Progenitor cell of endocrine pancreas (in vitro differentiated cells): Measurements from ENCODE around the gene PRKCE. TPM values are rescaled to one million over a fixed set of nuclear protein-coding genes. Genes with fewer than 3 reads are reported as not detected.

ENCODE experiments used
- DNase-seq: peaks from one replicate; pipeline ENCODE4 v3.0.0; 2021; ENCODE audit warnings: low spot score; ENCODE audit not compliant: unreplicated experiment
- H3K27ac Mint-ChIP-seq: 2 replicates; pipeline ENCODE4 v1.8.0; 2021; ENCODE audit warnings: mild to moderate bottlenecking, moderate library complexity, mixed read lengths
- H3K27me3 Mint-ChIP-seq: 2 replicates; pipeline ENCODE4 v1.8.0; 2021; ENCODE audit warnings: mixed read lengths
- H3K36me3 Mint-ChIP-seq: 2 replicates; pipeline ENCODE4 v1.8.0; 2022; ENCODE audit warnings: mixed read lengths; ENCODE audit not compliant: insufficient read depth
- H3K4me1 Mint-ChIP-seq: 2 replicates; pipeline ENCODE4 v1.8.0; 2021; ENCODE audit warnings: low read depth, mixed read lengths
- H3K4me3 Mint-ChIP-seq: 2 replicates; pipeline ENCODE4 v1.8.0; 2021; ENCODE audit warnings: low read depth, mild to moderate bottlenecking, moderate library complexity, mixed read lengths
- H3K9me3 Mint-ChIP-seq: 2 replicates; pipeline ENCODE4 v1.8.0; 2021; ENCODE audit warnings: low read depth, mixed read lengths
- total RNA-seq: library from RNA; stranded (reverse); gene quantifications from 2 replicates; pipeline ENCODE4 v1.2.1, GENCODE V29; 2021
- TF ChIP-seq, protein P1 (sequence below): fragments of 200-600 bp; sonication (generic); IDR thresholded peaks from one replicate; pipeline ENCODE4 v1.5.0; 2021; ENCODE audit warnings: antibody characterized with exemption, mild to moderate bottlenecking; ENCODE audit not compliant: unreplicated experiment

Gene PRKCE
- total RNA-seq, 1 donor from 2014 or later, result 4.2 TPM

DNA sequence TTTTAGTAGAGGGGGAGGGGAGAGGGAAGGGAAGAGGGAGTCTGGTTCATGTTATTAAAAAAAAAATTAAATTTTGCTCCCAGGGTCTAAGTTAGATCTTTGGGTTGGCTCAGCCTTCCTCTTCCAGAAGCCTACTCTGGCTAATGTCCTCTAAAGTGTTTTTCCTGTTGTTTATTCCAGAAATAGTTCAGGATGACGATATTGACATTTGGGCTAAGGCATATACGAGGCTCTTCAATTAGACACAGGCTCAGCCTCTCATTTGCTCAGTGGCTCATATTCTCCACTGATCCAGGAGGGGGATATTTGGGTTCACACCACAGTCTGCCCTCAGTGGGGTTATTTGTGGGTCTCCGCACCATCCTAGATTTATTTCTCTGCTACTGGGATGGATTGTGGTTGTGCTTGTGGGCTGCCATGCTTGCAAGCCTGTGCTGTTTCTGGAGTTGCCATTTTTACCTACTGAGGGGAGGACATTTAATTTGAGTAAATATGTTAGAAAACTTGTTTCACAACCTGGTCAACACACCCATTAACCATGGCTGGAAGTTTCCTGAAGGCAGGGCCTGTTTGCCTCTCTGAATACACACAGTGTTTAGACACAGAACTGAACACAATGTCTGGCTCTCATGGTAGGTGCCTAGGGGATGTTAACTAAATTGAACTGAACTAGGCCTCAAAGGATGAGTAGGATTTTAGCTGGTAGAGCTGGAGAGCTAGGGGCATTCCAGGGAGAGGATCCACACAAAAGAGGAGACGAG, 388.2 kb downstream of the PRKCE start:
- H3K27ac Mint-ChIP-seq, result no peak overlapping the region
- no peaks in the 10 kb centered on the region for H3K9me3 Mint-ChIP-seq
- TF ChIP-seq, protein P1, sequence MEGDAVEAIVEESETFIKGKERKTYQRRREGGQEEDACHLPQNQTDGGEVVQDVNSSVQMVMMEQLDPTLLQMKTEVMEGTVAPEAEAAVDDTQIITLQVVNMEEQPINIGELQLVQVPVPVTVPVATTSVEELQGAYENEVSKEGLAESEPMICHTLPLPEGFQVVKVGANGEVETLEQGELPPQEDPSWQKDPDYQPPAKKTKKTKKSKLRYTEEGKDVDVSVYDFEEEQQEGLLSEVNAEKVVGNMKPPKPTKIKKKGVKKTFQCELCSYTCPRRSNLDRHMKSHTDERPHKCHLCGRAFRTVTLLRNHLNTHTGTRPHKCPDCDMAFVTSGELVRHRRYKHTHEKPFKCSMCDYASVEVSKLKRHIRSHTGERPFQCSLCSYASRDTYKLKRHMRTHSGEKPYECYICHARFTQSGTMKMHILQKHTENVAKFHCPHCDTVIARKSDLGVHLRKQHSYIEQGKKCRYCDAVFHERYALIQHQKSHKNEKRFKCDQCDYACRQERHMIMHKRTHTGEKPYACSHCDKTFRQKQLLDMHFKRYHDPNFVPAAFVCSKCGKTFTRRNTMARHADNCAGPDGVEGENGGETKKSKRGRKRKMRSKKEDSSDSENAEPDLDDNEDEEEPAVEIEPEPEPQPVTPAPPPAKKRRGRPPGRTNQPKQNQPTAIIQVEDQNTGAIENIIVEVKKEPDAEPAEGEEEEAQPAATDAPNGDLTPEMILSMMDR, result no peak
- H3K4me3 Mint-ChIP-seq, result no peak overlapping the region
- no peaks in the 10 kb centered on the region for H3K36me3 Mint-ChIP-seq
- no peaks in the 10 kb centered on the region for H3K27me3 Mint-ChIP-seq
- H3K4me1 Mint-ChIP-seq, result peaks cover 36% of the 10 kb centered on the region
- DNase-seq, result no peak

DNA sequence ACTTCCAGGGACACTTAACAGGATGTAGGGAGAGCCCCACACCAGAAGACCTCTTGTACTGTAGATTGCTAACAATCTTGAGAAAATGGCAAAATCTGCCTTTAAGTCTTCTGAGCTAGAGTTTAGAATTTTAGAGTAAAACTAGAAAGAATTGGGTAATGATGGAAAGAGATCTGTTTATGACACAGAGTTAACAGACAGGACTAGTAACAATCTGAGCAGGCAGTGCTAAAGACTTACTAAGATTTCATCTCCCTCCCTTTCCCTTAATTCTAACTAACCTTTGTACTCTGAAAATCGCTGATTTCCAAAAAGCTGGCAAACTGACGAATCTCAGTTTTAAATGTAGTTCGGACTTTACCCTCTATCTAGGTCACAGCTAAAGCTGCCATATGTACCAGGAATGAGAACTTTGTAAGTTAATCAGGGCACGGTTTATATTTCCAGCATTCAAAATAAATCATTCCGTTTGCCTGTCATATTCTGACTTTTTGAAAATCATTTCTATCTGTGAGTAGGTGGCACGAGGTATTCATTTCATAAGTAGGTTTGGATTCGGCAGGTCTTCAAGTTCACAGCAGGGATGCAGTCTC, 389.2 kb downstream of the PRKCE start:
- no peaks in the 10 kb centered on the region for H3K9me3 Mint-ChIP-seq
- no peaks in the 10 kb centered on the region for H3K27me3 Mint-ChIP-seq
- no peak for DNase-seq
- no peak overlapping the region for H3K4me3 Mint-ChIP-seq
- H3K27ac Mint-ChIP-seq, result no peak overlapping the region
- no peaks in the 10 kb centered on the region for H3K36me3 Mint-ChIP-seq
- peaks cover 36% of the 10 kb centered on the region for H3K4me1 Mint-ChIP-seq
- TF ChIP-seq, protein P1, result no peak

DNA sequence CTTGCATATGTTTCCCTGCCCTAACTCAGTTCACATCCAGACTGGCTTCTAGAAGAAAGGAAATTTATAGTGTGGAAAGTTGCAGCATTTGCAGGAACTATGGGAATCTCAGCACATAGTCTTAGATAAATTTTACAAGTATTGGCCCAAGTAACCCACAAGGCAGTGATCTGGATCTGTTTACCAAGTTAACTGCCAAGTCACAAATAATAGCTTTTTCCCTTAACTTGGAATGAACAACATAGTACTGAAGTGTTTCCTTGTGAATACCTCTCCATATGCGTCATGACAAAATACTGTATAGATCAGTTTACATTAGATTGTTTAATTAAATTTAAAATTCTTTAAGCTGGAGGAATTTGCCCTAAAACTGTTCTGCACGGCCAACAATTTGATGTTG, 390.0 kb downstream of the PRKCE start:
- peaks cover 36% of the 10 kb centered on the region for H3K4me1 Mint-ChIP-seq
- DNase-seq, result no peak
- H3K36me3 Mint-ChIP-seq, result no peaks in the 10 kb centered on the region
- no peak overlapping the region for H3K4me3 Mint-ChIP-seq
- TF ChIP-seq, protein P1, result no peak
- no peaks in the 10 kb centered on the region for H3K27me3 Mint-ChIP-seq
- H3K27ac Mint-ChIP-seq, result no peak overlapping the region
- no peaks in the 10 kb centered on the region for H3K9me3 Mint-ChIP-seq

DNA sequence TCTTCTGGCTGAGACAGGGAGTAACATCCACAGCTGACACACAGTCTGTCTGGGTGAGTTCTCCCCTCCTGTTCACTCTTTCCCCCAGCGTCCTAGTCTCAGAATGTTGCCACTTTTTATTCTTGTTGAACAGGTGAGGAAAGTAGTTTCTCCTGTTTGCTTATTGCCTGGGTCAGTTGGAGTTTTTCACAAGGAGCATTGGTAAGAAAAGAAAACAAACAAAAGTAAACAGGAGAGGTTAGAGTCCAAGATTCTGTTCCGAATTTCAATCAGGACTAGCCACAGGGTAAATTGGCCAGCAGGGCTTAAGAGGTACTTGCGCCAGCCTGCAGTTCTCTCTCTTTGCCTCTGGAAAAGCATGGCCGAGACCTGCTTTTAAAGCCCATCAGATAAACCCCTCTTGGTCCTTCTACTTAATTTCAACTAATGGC, 390.7 kb downstream of the PRKCE start:
- Mint-ChIP-seq H3K27me3 (no peaks in the 10 kb centered on the region), H3K4me1 (peaks cover 36% of the 10 kb centered on the region), H3K9me3 (no peaks in the 10 kb centered on the region), H3K27ac (peak overlapping the region; percentile 68), H3K36me3 (no peaks in the 10 kb centered on the region), H3K4me3 (no peak overlapping the region)
- no peak for DNase-seq
- TF ChIP-seq, protein P1, result peak; percentile 21

DNA sequence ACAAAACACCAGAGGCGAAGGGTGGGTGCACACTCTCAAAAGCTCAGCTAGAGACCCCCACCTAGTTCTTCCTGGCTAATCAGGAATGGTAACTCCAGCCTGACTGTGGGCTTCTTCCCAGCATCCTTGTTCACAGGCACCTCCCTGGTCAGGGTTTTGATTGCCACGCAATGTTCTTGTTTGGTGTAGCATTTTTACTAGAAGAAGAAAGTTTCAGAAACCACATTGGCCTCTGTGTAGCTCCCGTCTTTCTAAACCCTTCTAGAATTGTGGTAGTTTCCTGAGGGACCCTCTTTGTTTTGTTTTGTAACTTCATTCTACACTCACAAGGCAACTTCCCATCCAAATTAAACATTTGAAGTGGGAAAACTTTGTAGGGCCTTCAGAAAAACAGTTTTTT, 391.2 kb downstream of the PRKCE start:
- Mint-ChIP-seq H3K9me3 (no peaks in the 10 kb centered on the region), H3K36me3 (no peaks in the 10 kb centered on the region), H3K27me3 (no peaks in the 10 kb centered on the region), H3K4me3 (no peak overlapping the region), H3K27ac (peak overlapping the region; percentile 68), H3K4me1 (peaks cover 36% of the 10 kb centered on the region)
- TF ChIP-seq, protein P1, result no peak
- no peak for DNase-seq
